Sigmoid colon (tissue), 7 donors: ENCODE measurements around the gene FOXC1. TPM values are rescaled to one million over a fixed set of nuclear protein-coding genes. Genes with fewer than 3 reads are reported as not detected.

Experiments used
- DNase-seq: peaks from one replicate; pipeline ENCODE4 v3.0.0-alpha.2; 2019
- H3K27ac ChIP-seq, 4 donors: fragments of 200-600 bp; sonication (generic); one replicate each; pipeline ENCODE4 v1.5.1; 2016 to 2019; ENCODE audit warnings: mild to moderate bottlenecking in 1 of 4
- H3K27me3 ChIP-seq, 3 donors: fragments of 200-600 bp; sonication (generic); one replicate each; pipeline ENCODE4 v1.5.1; 2019; ENCODE audit warnings: mild to moderate bottlenecking in 1 of 3
- H3K36me3 ChIP-seq, 4 donors: fragments of 200-600 bp; sonication (generic); one replicate each; pipeline ENCODE4 v1.5.1; 2016 to 2019
- H3K4me1 ChIP-seq, 4 donors: fragments of 200-600 bp; sonication (generic); one replicate each; pipeline ENCODE4 v1.5.1; 2017 to 2019
- H3K4me3 ChIP-seq, 4 donors: fragments of 200-600 bp; sonication (generic); one replicate each; pipeline ENCODE4 v1.5.1; 2017 to 2019; ENCODE audit warnings: mild to moderate bottlenecking in 2 of 4, moderate library complexity in 1 of 4
- H3K9me3 ChIP-seq, 4 donors: fragments of 200-600 bp in 3 of 4; sonication (generic) in 3 of 4; one replicate each; pipeline versions ENCODE4 v1.5.1 to v1.6.1; 2013 to 2019
- CTCF ChIP-seq, 4 experiments: fragments of 450-650 bp in 3 of 4; fragments of 200-600 bp in 1 of 4; IDR thresholded peaks; one replicate each; pipeline ENCODE4 v1.5.1; 2016 to 2019; ENCODE audit warnings: antibody characterized with exemption in 4 of 4, mild to moderate bottlenecking in 3 of 4, moderate library complexity in 2 of 4
- EP300 ChIP-seq, 4 donors: sonication (generic); formaldehyde crosslinking; IDR thresholded peaks; one replicate each; pipeline ENCODE4 v1.6.1; 2017; ENCODE audit warnings: antibody characterized with exemption in 4 of 4
- POLR2A ChIP-seq, 2 donors: fragments of 450-650 bp; IDR thresholded peaks; one replicate each; pipeline ENCODE4 v1.6.1; 2016; ENCODE audit warnings: antibody characterized with exemption in 2 of 2, mild to moderate bottlenecking in 2 of 2, moderate library complexity in 2 of 2
- POLR2AphosphoS5 ChIP-seq, 4 donors: sonication (generic); formaldehyde crosslinking; IDR thresholded peaks; one replicate each; pipeline ENCODE4 v1.6.1; 2017; ENCODE audit warnings: antibody characterized with exemption in 4 of 4
- WGBS, 2 donors: extraction: QIAGEN DNeasy Blood & Tissue Kit; methylation state at CpG; one replicate each; pipeline ENCODE4 v1.1.7; 2013; 5-methylcytosine and 5-hydroxymethylcytosine counted together
- intact Hi-C: fragments of 100-400 bp; cut with DNase I; formaldehyde crosslinking; loops from one replicate; pipeline ENCODE4 v1.15.1; 2023
- polyA plus RNA-seq, 3 donors: library from polyadenylated mRNA; stranded (reverse); fragments of 200-250 nt; gene quantifications; one replicate each; pipeline ENCODE4 v1.2.3, GENCODE V29; 2013
- total RNA-seq, 4 donors: library from RNA; depleted of rRNA; stranded (reverse); fragments of >200 nt; gene quantifications; one replicate each; pipeline ENCODE4 v1.1.0, GENCODE V29; 2016
- donor health status: healthy with polysubstance abuse.
- donor health status: Bipolar disorder and iron deficiency.
- donor health status: healthy.

Gene FOXC1
- total and polyA plus RNA-seq, 7 donors: 0.60 to 3.0 (median 1.6) TPM; not detected in 1

DNA sequence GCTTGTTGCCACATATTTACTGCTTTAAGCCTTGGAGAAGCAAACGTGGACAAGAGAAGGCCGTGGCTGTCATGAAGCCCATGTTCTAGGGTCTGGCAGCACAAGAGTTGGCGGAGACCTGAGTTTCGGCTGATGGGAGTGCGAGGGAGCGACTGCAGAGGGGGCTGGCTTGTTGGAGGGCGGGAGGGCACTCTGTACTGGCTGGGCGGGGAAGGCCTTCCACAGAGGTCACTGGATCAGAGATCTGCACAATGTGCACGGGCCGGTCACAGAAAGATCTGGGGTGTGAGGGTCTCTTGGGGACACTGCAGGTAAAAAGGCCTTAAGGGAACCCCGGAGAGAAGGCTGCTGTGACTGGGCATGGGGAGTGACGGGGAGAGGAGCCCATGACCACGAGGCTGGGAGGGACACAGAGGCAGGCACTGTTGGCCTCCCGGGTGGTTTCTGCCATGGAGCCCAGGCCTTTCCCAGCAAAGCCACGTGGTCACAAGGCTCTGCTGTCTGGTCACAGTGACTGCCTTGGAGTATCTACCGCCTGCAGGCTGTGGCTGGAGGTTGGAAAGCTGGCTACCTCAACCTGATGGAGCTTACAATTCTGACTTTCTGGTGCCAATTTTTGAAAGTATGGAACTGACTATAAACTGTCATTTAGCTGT lies 23.8 kb downstream of the FOXC1 start:
- intact Hi-C loops: no loop called here
- Histone ChIP-seq H3K27ac (no peak overlapping the region), H3K4me3 (no peak overlapping the region), H3K4me1 (no peaks in the 10 kb centered on the region), H3K36me3 (no peaks in the 10 kb centered on the region), H3K27me3 (peaks cover 3 to 35% (median 17%) of the 10 kb centered on the region in 3 donors), H3K9me3 (no peaks in the 10 kb centered on the region)
- WGBS, 2 donors: 95 to 96% methylated on average over 16 of the region's 16 CpGs
- DNase-seq: peak; percentile 48
- TF ChIP-seq EP300 (IDR thresholded peaks at IDR 0.05) (no peak), POLR2AphosphoS5 (IDR thresholded peaks at IDR 0.05) (no peak), CTCF (IDR thresholded peaks at IDR 0.05) (no peak), POLR2A (IDR thresholded peaks at IDR 0.05) (no peak)

DNA sequence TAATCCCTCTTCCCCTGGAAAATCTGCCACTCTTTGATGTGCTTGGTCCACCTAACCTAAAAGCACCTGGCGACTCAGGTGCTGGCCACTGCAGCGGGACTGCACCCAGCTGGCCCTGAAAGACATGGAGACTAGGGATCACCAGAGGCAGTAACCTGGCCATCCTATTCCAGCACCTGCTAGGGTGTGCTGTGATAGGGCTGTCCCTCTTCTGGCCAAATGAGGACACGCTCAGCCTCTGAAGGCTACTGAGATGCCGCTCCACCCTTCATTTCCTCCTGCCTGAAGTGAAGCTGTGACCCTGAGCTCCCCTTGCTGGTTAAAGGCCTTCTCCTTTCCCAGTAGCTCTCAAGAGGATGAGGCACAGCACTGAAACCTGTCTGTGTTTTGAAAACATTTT lies 24.4 kb downstream of the FOXC1 start:
- DNase-seq: peak; percentile 11
- Histone ChIP-seq H3K4me3 (no peak overlapping the region), H3K27ac (no peak overlapping the region), H3K27me3 (peaks cover 3 to 30% (median 12%) of the 10 kb centered on the region in 3 donors), H3K9me3 (no peaks in the 10 kb centered on the region), H3K4me1 (no peaks in the 10 kb centered on the region), H3K36me3 (no peaks in the 10 kb centered on the region)
- TF ChIP-seq EP300 (IDR thresholded peaks at IDR 0.05): no peak
- no peak for TF ChIP-seq POLR2AphosphoS5 (IDR thresholded peaks at IDR 0.05)
- TF ChIP-seq POLR2A (IDR thresholded peaks at IDR 0.05): no peak
- no peak for TF ChIP-seq CTCF (IDR thresholded peaks at IDR 0.05)
- intact Hi-C loops: no loop called here
- 95 to 98% methylated on average over 4 of the region's 4 CpGs for WGBS, 2 donors

DNA sequence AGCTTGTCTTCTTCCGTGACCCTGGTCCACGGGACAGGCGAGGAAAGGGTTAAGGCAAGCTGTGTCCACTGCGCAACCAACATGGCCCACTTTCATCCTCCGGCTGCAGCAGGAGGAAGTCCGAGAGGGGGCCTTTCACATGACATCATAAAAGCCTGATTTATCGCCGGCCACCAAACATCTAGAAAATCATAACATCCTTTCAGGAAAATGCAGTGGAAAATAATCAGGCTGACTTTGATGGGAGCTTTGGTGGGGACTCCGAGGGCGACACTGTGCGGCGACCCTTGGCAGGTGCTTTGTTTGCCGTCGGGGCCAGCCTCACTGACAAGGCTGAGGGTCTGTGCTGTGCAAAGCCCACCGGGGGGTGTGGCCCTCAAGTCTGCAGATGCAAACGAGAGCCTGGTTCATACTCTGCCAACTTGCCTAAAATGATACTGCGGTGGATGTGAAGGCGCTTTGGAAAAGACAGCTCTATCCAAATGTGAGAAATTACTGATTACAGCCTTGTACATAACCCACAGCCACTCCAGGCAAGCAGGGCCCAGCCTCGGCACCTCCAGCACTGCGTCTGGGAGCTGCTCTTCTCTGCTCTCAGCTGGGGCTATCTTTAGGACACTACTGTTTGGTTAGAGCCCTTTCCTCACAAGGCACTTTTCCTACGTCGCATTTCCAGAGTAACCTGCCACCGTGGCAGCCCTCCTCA lies 25.7 kb downstream of the FOXC1 start:
- DNase-seq: peak; percentile 50

DNA sequence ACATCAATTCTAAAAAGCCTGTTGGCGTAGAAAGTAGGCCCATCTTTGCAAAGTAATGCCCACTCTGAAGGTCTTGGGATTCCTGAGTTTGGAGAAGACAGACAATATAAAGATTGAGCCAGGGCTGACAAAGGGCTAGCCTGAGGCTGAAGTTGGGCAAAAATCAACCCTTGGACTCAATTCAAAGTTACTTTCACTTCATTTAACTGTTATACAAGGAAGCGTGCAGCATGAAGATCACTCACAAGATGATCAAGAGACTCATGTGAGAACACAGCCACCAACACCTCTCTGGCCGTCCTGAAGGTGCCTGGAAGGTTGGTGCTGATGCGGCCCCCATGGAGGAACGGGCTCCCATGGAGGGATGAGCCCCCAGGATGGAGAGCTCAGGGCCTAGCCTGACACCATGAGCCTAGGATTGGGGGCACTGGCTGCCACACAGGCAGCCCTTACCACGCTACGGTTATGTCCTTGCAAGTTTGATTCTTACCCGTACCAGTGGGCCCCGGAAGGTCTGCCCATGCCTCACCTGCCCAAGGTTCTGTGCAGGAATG lies 26.6 kb downstream of the FOXC1 start:
- Histone ChIP-seq H3K27me3 (peaks cover 0 to 13% (median 0%) of the 10 kb centered on the region in 3 donors), H3K4me3 (no peak overlapping the region), H3K4me1 (no peaks in the 10 kb centered on the region), H3K27ac (no peak overlapping the region), H3K9me3 (no peaks in the 10 kb centered on the region), H3K36me3 (no peaks in the 10 kb centered on the region)
- intact Hi-C loops: no loop called here
- WGBS, 2 donors: 90 to 93% methylated on average over 9 of the region's 9 CpGs
- no peak for TF ChIP-seq CTCF (IDR thresholded peaks at IDR 0.05)
- TF ChIP-seq POLR2A (IDR thresholded peaks at IDR 0.05): no peak
- TF ChIP-seq EP300 (IDR thresholded peaks at IDR 0.05): no peak
- no peak for TF ChIP-seq POLR2AphosphoS5 (IDR thresholded peaks at IDR 0.05)
- peak; percentile 40 for DNase-seq

More for the DNA sequence above, 25.7 kb downstream of the FOXC1 start:
- no peak overlapping the region for H3K4me3 ChIP-seq
- H3K27ac ChIP-seq: no peak overlapping the region
- TF ChIP-seq POLR2AphosphoS5 (IDR thresholded peaks at IDR 0.05): no peak
- no peak for TF ChIP-seq POLR2A (IDR thresholded peaks at IDR 0.05)
- TF ChIP-seq CTCF (IDR thresholded peaks at IDR 0.05): no peak
- no peak for TF ChIP-seq EP300 (IDR thresholded peaks at IDR 0.05)
- intact Hi-C loops: no loop called here
- no peaks in the 10 kb centered on the region for H3K4me1 ChIP-seq
- no peaks in the 10 kb centered on the region for H3K36me3 ChIP-seq
- H3K9me3 ChIP-seq: no peaks in the 10 kb centered on the region
- peaks cover 0 to 17% (median 0%) of the 10 kb centered on the region in 3 donors for H3K27me3 ChIP-seq
- WGBS, 2 donors: 81 to 89% methylated on average over 23 of the region's 23 CpGs
